AG10803 (cell line): ENCODE data around the gene DIP2C.

Source experiments
- DNase-seq: peaks from one replicate; pipeline ENCODE4 v3.0.0; 2010; ENCODE audit warnings: low read depth
- H3K4me3 ChIP-seq: 2 replicates; pipeline ENCODE4 v1.5.1; 2011; ENCODE audit warnings: mild to moderate bottlenecking, low read length, control low read depth
- TF ChIP-seq, protein P1 (sequence below): conservative IDR thresholded peaks from 2 replicates; pipeline ENCODE4 v1.5.1; 2011; ENCODE audit warnings: mild to moderate bottlenecking, low read length, control low read depth, inconsistent platforms

The DIP2C gene

DNA sequence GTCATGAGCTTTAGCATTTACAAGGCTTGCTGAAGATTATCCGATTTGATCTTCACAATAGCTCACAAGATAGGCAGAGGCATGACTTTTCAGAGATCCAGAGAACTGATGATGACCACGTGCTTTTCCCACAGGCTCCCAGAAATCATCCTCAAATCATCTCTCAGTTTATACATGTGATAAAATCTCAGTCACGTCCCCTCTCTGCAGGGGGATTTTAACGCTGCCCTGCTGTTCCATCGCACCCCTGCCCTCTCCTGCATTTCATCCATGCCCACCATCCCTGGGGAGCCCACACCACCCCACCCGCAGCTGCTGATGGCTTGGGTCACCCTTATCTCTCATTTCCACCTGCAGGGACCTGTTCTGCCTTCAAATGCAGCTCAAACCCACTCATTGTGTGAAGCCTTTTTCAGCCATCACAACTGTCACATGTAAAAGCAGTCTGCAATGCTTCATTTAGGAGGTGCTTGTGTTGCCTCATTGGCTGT lies 141.8 kb downstream of the DIP2C start:
- H3K4me3 ChIP-seq: no peak overlapping the region
- TF ChIP-seq, protein P1, sequence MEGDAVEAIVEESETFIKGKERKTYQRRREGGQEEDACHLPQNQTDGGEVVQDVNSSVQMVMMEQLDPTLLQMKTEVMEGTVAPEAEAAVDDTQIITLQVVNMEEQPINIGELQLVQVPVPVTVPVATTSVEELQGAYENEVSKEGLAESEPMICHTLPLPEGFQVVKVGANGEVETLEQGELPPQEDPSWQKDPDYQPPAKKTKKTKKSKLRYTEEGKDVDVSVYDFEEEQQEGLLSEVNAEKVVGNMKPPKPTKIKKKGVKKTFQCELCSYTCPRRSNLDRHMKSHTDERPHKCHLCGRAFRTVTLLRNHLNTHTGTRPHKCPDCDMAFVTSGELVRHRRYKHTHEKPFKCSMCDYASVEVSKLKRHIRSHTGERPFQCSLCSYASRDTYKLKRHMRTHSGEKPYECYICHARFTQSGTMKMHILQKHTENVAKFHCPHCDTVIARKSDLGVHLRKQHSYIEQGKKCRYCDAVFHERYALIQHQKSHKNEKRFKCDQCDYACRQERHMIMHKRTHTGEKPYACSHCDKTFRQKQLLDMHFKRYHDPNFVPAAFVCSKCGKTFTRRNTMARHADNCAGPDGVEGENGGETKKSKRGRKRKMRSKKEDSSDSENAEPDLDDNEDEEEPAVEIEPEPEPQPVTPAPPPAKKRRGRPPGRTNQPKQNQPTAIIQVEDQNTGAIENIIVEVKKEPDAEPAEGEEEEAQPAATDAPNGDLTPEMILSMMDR: no peak
- no peak for DNase-seq

DNA sequence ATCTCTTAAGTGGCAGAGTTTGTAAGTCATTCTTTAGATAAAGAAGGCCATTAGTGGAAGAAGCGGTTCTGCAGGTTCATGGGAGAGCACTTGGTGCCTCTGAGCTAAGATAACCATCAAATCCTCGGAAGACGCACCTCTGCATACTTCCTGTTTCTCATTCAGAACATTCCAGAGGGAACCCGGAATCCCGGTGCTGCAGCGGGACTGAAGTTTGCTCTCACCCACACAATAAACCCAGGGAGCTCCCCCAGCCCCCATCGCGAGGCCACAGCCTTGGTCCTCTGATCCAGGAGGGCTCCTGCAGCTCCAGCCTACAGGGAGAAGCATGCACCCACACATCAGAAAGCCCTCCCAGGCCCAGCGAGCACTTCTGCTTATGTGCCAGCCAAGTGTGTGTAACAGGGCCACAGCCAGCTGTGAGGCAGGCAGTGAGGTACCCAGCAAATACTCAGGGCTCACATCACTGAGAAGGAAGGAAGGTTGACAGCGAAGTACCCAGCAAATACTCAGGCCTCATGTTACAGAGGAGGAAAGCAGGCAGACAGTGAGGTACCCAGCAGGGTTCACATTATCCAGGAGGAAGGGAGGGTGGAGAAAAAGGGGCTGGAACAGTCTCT lies 142.4 kb downstream of the DIP2C start:
- TF ChIP-seq, protein P1: no peak
- no peak for DNase-seq
- no peak overlapping the region for H3K4me3 ChIP-seq

DNA sequence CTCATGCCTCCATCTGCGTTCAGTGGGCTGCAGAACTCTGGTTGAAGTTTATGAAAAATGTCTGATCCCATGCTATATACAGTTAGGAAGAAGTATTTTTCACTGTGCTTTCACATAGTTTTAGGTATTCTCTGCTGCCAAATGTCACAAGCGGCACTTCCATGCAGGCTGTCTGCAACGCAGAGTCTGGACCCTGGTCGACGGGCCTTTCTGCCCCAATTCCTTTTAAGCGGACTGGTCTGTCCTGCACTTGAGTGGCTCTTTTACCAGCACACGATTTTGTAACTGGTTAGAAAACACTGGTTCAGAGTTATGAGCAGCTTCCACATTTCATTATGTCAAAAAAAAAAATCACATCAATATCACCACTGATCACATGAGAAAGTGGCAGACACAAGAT lies 143.0 kb downstream of the DIP2C start:
- H3K4me3 ChIP-seq: no peak overlapping the region
- no peak for DNase-seq
- TF ChIP-seq, protein P1: no peak

DNA sequence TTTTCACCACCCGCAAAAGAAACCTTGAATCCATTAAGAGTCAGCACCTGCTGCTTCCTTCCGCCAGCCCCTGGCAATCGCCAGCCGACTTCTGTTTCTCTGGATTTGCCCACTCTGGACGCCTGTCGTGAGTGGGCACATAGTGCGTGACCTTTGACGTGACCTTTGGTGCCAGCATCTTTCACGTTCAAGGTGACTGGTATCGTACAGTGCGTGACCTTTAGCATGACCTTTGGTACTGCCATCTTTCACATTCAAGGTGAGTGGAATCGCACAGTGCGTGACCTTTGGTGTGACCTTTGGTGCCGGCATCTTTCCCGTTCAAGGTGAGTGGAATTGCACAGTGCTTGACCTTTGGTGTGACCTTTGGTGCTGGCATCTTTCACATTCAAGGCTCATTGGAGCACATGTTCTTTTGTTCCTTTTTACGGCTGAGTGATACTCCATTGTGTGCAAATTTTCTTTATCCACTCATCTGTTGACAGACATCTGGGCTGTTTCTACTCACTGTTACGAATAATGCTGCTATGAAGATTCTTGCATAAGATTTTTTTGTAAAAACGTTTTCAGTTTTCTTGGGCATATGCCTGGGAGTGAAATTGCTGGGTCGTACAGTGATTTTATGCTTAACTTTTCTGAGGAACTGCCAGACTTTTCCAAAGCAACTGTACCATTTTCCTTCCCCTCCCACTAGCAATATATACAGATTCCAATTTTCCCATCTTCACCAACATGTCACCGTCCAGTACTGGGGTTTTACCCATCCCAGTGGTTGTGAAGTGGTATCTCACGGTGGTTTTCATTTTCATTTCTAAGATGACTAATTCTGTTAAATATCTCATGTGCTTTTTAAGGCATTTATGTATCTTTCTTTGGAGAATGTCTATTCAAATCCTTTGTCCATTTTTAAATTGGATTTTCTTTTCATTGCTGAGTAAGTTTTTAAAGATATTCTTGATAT lies 145.3 kb downstream of the DIP2C start:
- H3K4me3 ChIP-seq: no peak overlapping the region
- TF ChIP-seq, protein P1: no peak
- no peak for DNase-seq

DNA sequence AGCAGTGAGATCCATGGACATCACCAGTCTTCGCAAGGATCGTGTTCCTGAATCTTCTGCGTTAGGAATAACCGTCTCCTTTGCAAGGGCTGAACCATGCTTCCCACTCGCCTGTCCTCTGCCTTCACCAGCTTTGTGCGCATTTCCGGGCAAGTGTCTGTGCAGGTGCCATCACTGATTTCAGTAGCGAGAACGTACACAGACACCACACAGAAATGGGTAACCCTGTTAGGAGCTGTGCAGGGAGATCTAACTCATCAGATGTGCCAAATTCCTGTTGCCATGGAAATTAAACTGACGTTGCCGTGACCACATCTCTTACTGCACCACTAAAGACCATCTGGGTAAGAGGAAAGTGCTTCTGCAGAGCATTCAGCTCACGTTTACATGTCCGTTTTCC lies 146.3 kb downstream of the DIP2C start:
- DNase-seq: no peak
- TF ChIP-seq, protein P1: no peak
- H3K4me3 ChIP-seq: no peak overlapping the region

DNA sequence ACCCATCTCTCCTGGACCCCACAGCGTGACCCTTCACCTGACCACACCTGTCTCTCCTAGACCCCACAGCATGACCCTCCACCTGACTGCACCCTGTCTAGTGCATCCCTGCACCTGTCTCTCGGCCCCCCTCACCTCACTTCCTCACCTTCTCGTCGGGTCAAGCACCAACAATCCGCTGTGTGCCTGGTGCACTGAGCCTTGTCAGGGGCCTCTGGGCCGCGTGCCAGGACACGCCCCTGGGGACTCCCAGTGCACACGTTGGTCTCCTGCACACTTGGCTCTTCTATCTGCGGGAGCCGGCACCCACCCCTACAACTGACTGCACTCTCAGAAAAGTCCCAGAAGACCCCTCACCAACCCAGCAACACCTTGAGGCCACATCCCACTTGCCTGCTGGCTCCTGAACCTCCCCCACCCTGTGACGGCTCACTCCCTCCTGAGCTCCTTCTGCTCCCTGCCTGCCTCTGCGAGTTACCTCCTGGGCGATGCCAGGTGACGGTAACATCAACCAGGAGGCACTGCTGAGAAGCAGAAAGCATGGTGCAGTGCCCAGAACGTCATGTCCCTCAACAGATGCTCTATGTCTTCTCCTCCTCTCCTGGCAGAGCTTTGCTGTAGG lies 147.6 kb downstream of the DIP2C start:
- TF ChIP-seq, protein P1: no peak
- no peak overlapping the region for H3K4me3 ChIP-seq
- DNase-seq: no peak
